Keratinocyte (primary cell): ENCODE data around the gene FLT3. TPM values are rescaled to one million over a fixed set of nuclear protein-coding genes. Genes with fewer than 3 reads are reported as not detected.

Source experiments
- DNase-seq: peaks from one replicate; pipeline ENCODE4 v3.0.0-alpha.2; 2011; ENCODE audit warnings: low read depth, missing footprints, low spot score
- FAIRE-seq: peaks from 2 replicates; lab custom pipeline; 2011; peaks lifted over from hg19 to GRCh38; lab: Jason Lieb, UNC
- H2AFZ ChIP-seq: 2 replicates; pipeline ENCODE4 v1.6.0; 2012; ENCODE audit warnings: low read length, control low read depth, inconsistent platforms; ENCODE audit not compliant: control insufficient read depth
- H3K27ac ChIP-seq: 2 replicates; pipeline ENCODE4 v1.5.1; 2011; ENCODE audit warnings: low read length; ENCODE audit not compliant: control insufficient read depth, insufficient read depth
- H3K27me3 ChIP-seq: 3 replicates; pipeline ENCODE4 v1.6.0; 2011; ENCODE audit warnings: low read length; ENCODE audit not compliant: control insufficient read depth, insufficient read depth; ENCODE audit errors: extremely low read depth
- H3K36me3 ChIP-seq, 2 experiments: 2 replicates in 1 of 2; 3 replicates in 1 of 2; pipeline ENCODE4 v1.5.1; 2011; ENCODE audit warnings: low read length in 2 of 2, mild to moderate bottlenecking in 1 of 2; ENCODE audit not compliant: control insufficient read depth in 2 of 2, insufficient read depth in 2 of 2; ENCODE audit errors: extremely low read depth in 1 of 2
- H3K4me1 ChIP-seq: 3 replicates; pipeline ENCODE4 v1.5.1; 2011; ENCODE audit warnings: low read length; ENCODE audit not compliant: control insufficient read depth, insufficient read depth; ENCODE audit errors: extremely low read depth
- H3K4me2 ChIP-seq: 3 replicates; pipeline ENCODE4 v1.6.0; 2011; ENCODE audit warnings: low read depth, low read length; ENCODE audit not compliant: control insufficient read depth, insufficient read depth; ENCODE audit errors: extremely low read depth
- H3K4me3 ChIP-seq, 3 experiments: fragments of 200-600 bp in 1 of 3; sonication (generic) in 1 of 3; 2 replicates in 2 of 3; 3 replicates in 1 of 3; pipeline ENCODE4 v1.5.1; 2011 to 2016; ENCODE audit warnings: low read length in 3 of 3, mild to moderate bottlenecking in 3 of 3, control low read depth in 2 of 3, inconsistent platforms in 1 of 3, low read depth in 1 of 3, mixed read lengths in 1 of 3, mixed run types in 1 of 3, moderate library complexity in 1 of 3; ENCODE audit not compliant: control insufficient read depth in 2 of 3, insufficient read depth in 2 of 3; ENCODE audit errors: extremely low read depth in 1 of 3
- H3K79me2 ChIP-seq: 2 replicates; pipeline ENCODE4 v1.6.0; 2012; ENCODE audit warnings: low read length; ENCODE audit not compliant: control insufficient read depth, insufficient read depth
- H3K9ac ChIP-seq: 3 replicates; pipeline ENCODE4 v1.6.0; 2011; ENCODE audit warnings: low read length; ENCODE audit not compliant: control insufficient read depth, insufficient read depth; ENCODE audit errors: extremely low read depth
- H3K9me1 ChIP-seq: 3 replicates; pipeline ENCODE4 v1.6.0; 2011; ENCODE audit warnings: low read length; ENCODE audit not compliant: control insufficient read depth, insufficient read depth; ENCODE audit errors: extremely low read depth
- H3K9me3 ChIP-seq: 2 replicates; pipeline ENCODE4 v1.5.1; 2012; ENCODE audit warnings: low read depth, low read length; ENCODE audit not compliant: control insufficient read depth
- H4K20me1 ChIP-seq: 3 replicates; pipeline ENCODE4 v1.6.0; 2011; ENCODE audit warnings: low read length; ENCODE audit not compliant: control insufficient read depth, insufficient read depth; ENCODE audit errors: extremely low read depth
- CTCF ChIP-seq, 3 experiments: IDR thresholded peaks in 1 of 3; conservative IDR thresholded peaks in 1 of 3; optimal IDR thresholded peaks in 1 of 3; 2 replicates in 2 of 3; 3 replicates in 1 of 3; pipeline versions ENCODE3 to v1.5.1; 2011; ENCODE audit warnings: low read length in 3 of 3, mild to moderate bottlenecking in 3 of 3, moderate library complexity in 2 of 3, control low read depth in 1 of 3, inconsistent platforms in 1 of 3; ENCODE audit not compliant: insufficient read depth in 2 of 3; ENCODE audit errors: extremely low read depth in 1 of 3
- EZH2 ChIP-seq: IDR thresholded peaks from one replicate; pipeline ENCODE4 v1.6.1; 2012; ENCODE audit warnings: inconsistent platforms, mild to moderate bottlenecking, low read length, moderate library complexity
- dilution Hi-C: fragments of 300-500 bp; cut with MboI; formaldehyde crosslinking; loops from one replicate; pipeline ENCODE4 v1.7.0; 2020; ENCODE audit warnings: low sequenced_read_pairs; ENCODE audit not compliant: extremely low pct_ligation_motif_present
- polyA plus RNA-seq, 5 experiments: library from polyadenylated mRNA; depleted of rRNA in 3 of 5; stranded (reverse) in 3 of 5; stranded (forward) in 1 of 5; unstranded in 1 of 5; fragments of >200 nt; gene quantifications; 1 replicate in 1 of 5; 2 replicates in 3 of 5; 3 replicates in 1 of 5; pipeline versions ENCODE4 v1.2.1 to v1.2.3, GENCODE V29; 2011 to 2012; ENCODE audit warnings: missing spikeins in 2 of 5, low read depth in 1 of 5, low replicate concordance in 1 of 5

The FLT3 gene
- polyA plus RNA-seq, 1 donor (not counting 4 experiments of a cell fraction or from before 2014, with no cell fraction given) = not detected

GRCh38 chr13:28137596-28137995, 37.2 kb upstream of the FLT3 start:
- TF ChIP-seq EZH2 (no peak), CTCF (optimal IDR thresholded peaks at IDR 0.05 in 1 of 3, IDR thresholded peaks at IDR 0.05 in 1 of 3, conservative IDR thresholded peaks at IDR 0.05 in 1 of 3; ENCODE audit: extremely low read depth in 1 of 3, insufficient read depth in 2 of 3, low read length in 3 of 3) (no peak)
- Histone ChIP-seq H3K4me2 (peak overlapping the region; percentile 73), H3K9ac (peak overlapping the region; percentile 80), H4K20me1 (no peaks in the 10 kb centered on the region), H3K36me3 (no peaks in the 10 kb centered on the region), H3K79me2 (peaks cover 30% of the 10 kb centered on the region), H3K27ac (peak overlapping the region; percentile 78), H2AFZ (peak overlapping the region; percentile 57), H3K4me1 (peaks cover 21% of the 10 kb centered on the region), H3K9me1 (no peaks in the 10 kb centered on the region), H3K27me3 (no peaks in the 10 kb centered on the region), H3K4me3 (peak overlapping the region; percentile 69 to 84 (median 79)), H3K9me3 (no peaks in the 10 kb centered on the region)
- DNase-seq (no peak), FAIRE-seq (no peak)
- dilution Hi-C loops = no loop called here

GRCh38 chr13:28136916-28137315, 36.5 kb upstream of the FLT3 start:
- Histone ChIP-seq H3K27me3 (no peaks in the 10 kb centered on the region), H3K9me1 (no peaks in the 10 kb centered on the region), H3K4me3 (peak overlapping the region; percentile 69 to 84 (median 79)), H3K79me2 (peaks cover 23% of the 10 kb centered on the region), H3K36me3 (no peaks in the 10 kb centered on the region), H2AFZ (peak overlapping the region; percentile 65), H3K4me1 (peaks cover 15% of the 10 kb centered on the region), H3K9me3 (no peaks in the 10 kb centered on the region), H3K27ac (peak overlapping the region; percentile 78), H4K20me1 (no peaks in the 10 kb centered on the region), H3K9ac (peak overlapping the region; percentile 80), H3K4me2 (peak overlapping the region; percentile 73)
- TF ChIP-seq EZH2 = no peak
- dilution Hi-C loops = no loop called here
- FAIRE-seq (peak; percentile 49), DNase-seq (no peak)

- no peaks in the 10 kb centered on the region for H3K9me1 ChIP-seq
- no peaks in the 10 kb centered on the region for H3K9me3 ChIP-seq
- TF ChIP-seq CTCF (optimal IDR thresholded peaks at IDR 0.05 in 1 of 3, IDR thresholded peaks at IDR 0.05 in 1 of 3, conservative IDR thresholded peaks at IDR 0.05 in 1 of 3; ENCODE audit: extremely low read depth in 1 of 3, insufficient read depth in 2 of 3, low read length in 3 of 3) (no peak), EZH2 (no peak)
- no peaks in the 10 kb centered on the region for H3K27me3 ChIP-seq
- DNase-seq (no peak), FAIRE-seq (no peak)
- H3K4me3 ChIP-seq = no peak overlapping the region
- H3K36me3 ChIP-seq = no peaks in the 10 kb centered on the region
- dilution Hi-C loops = no loop called here
- no peaks in the 10 kb centered on the region for H4K20me1 ChIP-seq
- peaks cover under 1% of the 10 kb centered on the region for H3K4me1 ChIP-seq
- H3K27ac ChIP-seq = no peak overlapping the region
- H3K4me2 ChIP-seq = no peak overlapping the region
- no peaks in the 10 kb centered on the region for H3K79me2 ChIP-seq
- H3K9ac ChIP-seq = no peak overlapping the region
- no peak overlapping the region for H2AFZ ChIP-seq
These were observed 31.3 kb upstream of the FLT3 start for GRCh38 chr13:28131646-28132045.
